Stomach (tissue), 9 donors: Measurements from ENCODE around the gene STRA8. TPM values are rescaled to one million over a fixed set of nuclear protein-coding genes. Genes with fewer than 3 reads are reported as not detected.

ENCODE experiments used
- DNase-seq, 2 donors: peaks; one replicate each; pipeline versions ENCODE4 v3.0.0 to v3.0.0-alpha.2; 2013 to 2019
- H3K27ac ChIP-seq, 5 donors: fragments of 200-600 bp in 4 of 5; sonication (generic) in 4 of 5; one replicate each; pipeline ENCODE4 v1.5.1; 2013 to 2019; ENCODE audit warnings: mild to moderate bottlenecking in 1 of 5, moderate library complexity in 1 of 5
- H3K27me3 ChIP-seq, 3 donors: fragments of 200-600 bp; sonication (generic); one replicate each; pipeline ENCODE4 v1.5.1; 2017 to 2019; ENCODE audit warnings: mixed run types in 1 of 3
- H3K36me3 ChIP-seq, 4 donors: fragments of 200-600 bp; sonication (generic); 1 replicate in 3 of 4; 2 replicates in 1 of 4; pipeline ENCODE4 v1.5.1; 2016 to 2019
- H3K4me1 ChIP-seq, 4 donors: fragments of 200-600 bp; sonication (generic); one replicate each; pipeline ENCODE4 v1.5.1; 2016 to 2019
- H3K4me3 ChIP-seq, 4 donors: fragments of 200-600 bp; sonication (generic) in 3 of 4; one replicate each; pipeline ENCODE4 v1.5.1; 2016 to 2019; ENCODE audit warnings: mild to moderate bottlenecking in 1 of 4
- H3K9me3 ChIP-seq, 4 donors: fragments of 200-600 bp; sonication (generic); one replicate each; pipeline ENCODE4 v1.5.1; 2016 to 2019
- CTCF ChIP-seq, 7 experiments: fragments of 450-650 bp in 4 of 7; fragments of 200-600 bp in 3 of 7; sonication (generic) in 3 of 7; IDR thresholded peaks; one replicate each; pipeline ENCODE4 v1.5.1; 2016 to 2019; ENCODE audit warnings: antibody characterized with exemption in 7 of 7, control low read depth in 2 of 7, mild to moderate bottlenecking in 1 of 7
- EP300 ChIP-seq: sonication (generic); formaldehyde crosslinking; IDR thresholded peaks from one replicate; pipeline ENCODE4 v1.6.1; 2017; ENCODE audit warnings: antibody characterized with exemption
- POLR2A ChIP-seq, 4 donors: fragments of 450-650 bp; IDR thresholded peaks; one replicate each; pipeline ENCODE4 v1.6.1; 2016; ENCODE audit warnings: antibody characterized with exemption in 4 of 4, control low read depth in 2 of 4, mild to moderate bottlenecking in 1 of 4, moderate library complexity in 1 of 4
- POLR2AphosphoS5 ChIP-seq, 3 donors: sonication (generic); formaldehyde crosslinking; IDR thresholded peaks; one replicate each; pipeline ENCODE4 v1.6.1; 2016; ENCODE audit warnings: antibody characterized with exemption in 3 of 3
- WGBS, 5 donors: extraction: QIAGEN DNeasy Blood & Tissue Kit in 3 of 5; methylation state at CpG; one replicate each; pipeline versions ENCODE4 v1.1.5 to v1.1.7; 2013 to 2018; 5-methylcytosine and 5-hydroxymethylcytosine counted together
- intact Hi-C: fragments of 100-400 bp; cut with DNase I; formaldehyde crosslinking; loops from one replicate; pipeline ENCODE4 v1.15.1; 2023; ENCODE audit warnings: low total_unique reads
- polyA plus RNA-seq, 3 donors: library from polyadenylated mRNA; stranded (reverse); fragments of 200-250 nt; gene quantifications; one replicate each; pipeline ENCODE4 v1.2.3, GENCODE V29; 2013
- total RNA-seq, 5 donors: library from RNA; depleted of rRNA; stranded (reverse); fragments of >200 nt; gene quantifications; one replicate each; pipeline versions ENCODE4 v1.1.0 to v1.2.3, GENCODE V29; 2014 to 2016
- donor health status: healthy with polysubstance abuse.
- donor health status: Bipolar disorder and iron deficiency.
- donor health status: healthy.

The STRA8 gene
- total and polyA plus RNA-seq, 8 donors: not detected

GRCh38 chr7:135199439-135199838, 34.2 kb upstream of the STRA8 start:
- no peak for TF ChIP-seq POLR2AphosphoS5 (IDR thresholded peaks at IDR 0.05)
- no peak for TF ChIP-seq CTCF (IDR thresholded peaks at IDR 0.05)
- TF ChIP-seq POLR2A (IDR thresholded peaks at IDR 0.05): no peak
- no peak for TF ChIP-seq EP300
- Histone ChIP-seq H3K9me3 (no peaks in the 10 kb centered on the region), H3K27me3 (no peaks in the 10 kb centered on the region), H3K36me3 (peaks cover 67 to 100% (median 100%) of the 10 kb centered on the region in 4 donors), H3K4me3 (no peak overlapping the region), H3K27ac (no peak overlapping the region), H3K4me1 (peaks cover 0 to 23% (median 12%) of the 10 kb centered on the region in 4 donors)
- intact Hi-C loops: no loop called here
- 89 to 98% (median 94%) methylated on average over 4 of the region's 4 CpGs for WGBS, 5 donors
- DNase-seq: no peak

GRCh38 chr7:135200821-135201331, 32.8 kb upstream of the STRA8 start:
- no peak for TF ChIP-seq CTCF (IDR thresholded peaks at IDR 0.05)
- no peak for TF ChIP-seq EP300
- H3K9me3 ChIP-seq: no peaks in the 10 kb centered on the region
- peaks cover 0 to 23% (median 12%) of the 10 kb centered on the region in 4 donors for H3K4me1 ChIP-seq
- DNase-seq: no peak
- no peaks in the 10 kb centered on the region for H3K27me3 ChIP-seq
- intact Hi-C loops: no loop called here
- H3K27ac ChIP-seq: no peak overlapping the region
- H3K36me3 ChIP-seq: peaks cover 69 to 100% (median 100%) of the 10 kb centered on the region in 4 donors
- H3K4me3 ChIP-seq: no peak overlapping the region
- WGBS, 5 donors: 40 to 71% (median 52%) methylated on average over 3 of the region's 3 CpGs

- no peak overlapping the region for H3K4me3 ChIP-seq
These were observed 32.3 kb upstream of the STRA8 start for GRCh38 chr7:135201350-135201749.

GRCh38 chr7:135204341-135204749, 29.3 kb upstream of the STRA8 start:
- WGBS, 5 donors: 56 to 80% (median 70%) methylated on average over 4 to 6 of the region's 6 CpGs
- Histone ChIP-seq H3K4me1 (peaks cover 11 to 47% (median 30%) of the 10 kb centered on the region in 4 donors), H3K4me3 (no peak overlapping the region), H3K9me3 (no peaks in the 10 kb centered on the region), H3K36me3 (peaks cover 42 to 74% (median 71%) of the 10 kb centered on the region in 4 donors), H3K27me3 (no peaks in the 10 kb centered on the region), H3K27ac (no peak overlapping the region)
- intact Hi-C loops: no loop called here
- no peak for DNase-seq
- TF ChIP-seq POLR2A (IDR thresholded peaks at IDR 0.05) (no peak), POLR2AphosphoS5 (IDR thresholded peaks at IDR 0.05) (no peak), EP300 (no peak), CTCF (IDR thresholded peaks at IDR 0.05) (no peak)

More at GRCh38 chr7:135201350-135201749, 32.3 kb upstream of the STRA8 start:
- peaks cover 0 to 23% (median 12%) of the 10 kb centered on the region in 4 donors for H3K4me1 ChIP-seq
- 74 to 88% (median 79%) methylated on average over 2 of the region's 2 CpGs for WGBS, 5 donors
- no peak overlapping the region for H3K27ac ChIP-seq
- peaks cover 64 to 100% (median 98%) of the 10 kb centered on the region in 4 donors for H3K36me3 ChIP-seq
- DNase-seq: no peak
- no peak for TF ChIP-seq EP300
- TF ChIP-seq POLR2A (IDR thresholded peaks at IDR 0.05): no peak
- TF ChIP-seq POLR2AphosphoS5 (IDR thresholded peaks at IDR 0.05): no peak
- TF ChIP-seq CTCF (IDR thresholded peaks at IDR 0.05): no peak
- H3K9me3 ChIP-seq: no peaks in the 10 kb centered on the region
- no peaks in the 10 kb centered on the region for H3K27me3 ChIP-seq
- intact Hi-C loops: no loop called here
